22Rv1 (cell line): ENCODE results near the gene MYCBP2.

Experiments used
- ZFX ChIP-seq: fragments of 450-650 bp; IDR thresholded peaks from 2 replicates; pipeline ENCODE4 v1.6.1; 2017; ENCODE audit warnings: antibody characterized with exemption, borderline replicate concordance
- TF ChIP-seq, protein P1 (sequence below): fragments of 450-650 bp; IDR thresholded peaks from 2 replicates; pipeline ENCODE4 v1.5.1; 2017; ENCODE audit warnings: mild to moderate bottlenecking

DNA sequence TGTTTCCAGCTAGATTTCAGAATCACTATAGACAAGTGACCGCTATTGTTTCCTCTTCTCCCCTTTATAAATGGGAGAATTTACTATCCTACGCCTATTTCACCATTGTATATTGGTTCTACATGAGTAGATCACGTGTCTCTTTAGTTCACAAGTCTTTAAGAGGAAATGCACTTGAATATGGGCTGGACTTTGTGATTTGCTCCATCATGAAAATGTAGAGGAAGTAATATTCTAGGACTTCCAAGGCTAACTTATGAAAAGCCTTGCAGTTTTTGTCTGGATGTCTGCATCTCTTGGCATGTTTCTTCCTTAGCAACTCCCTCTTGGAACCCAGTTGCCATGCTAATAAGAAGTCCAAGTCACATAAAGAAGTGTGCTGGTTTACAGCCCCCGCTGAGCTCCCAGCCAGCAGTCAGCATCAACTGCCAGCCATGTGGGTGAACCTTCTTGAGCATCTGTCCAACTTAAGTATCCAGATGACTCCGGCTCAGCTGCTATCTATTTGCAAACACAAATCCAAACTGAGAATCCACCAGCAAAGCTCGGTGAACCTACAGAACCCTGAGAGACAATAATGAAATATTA lies 295.1 kb downstream of the MYCBP2 start:
- TF ChIP-seq, protein P1, sequence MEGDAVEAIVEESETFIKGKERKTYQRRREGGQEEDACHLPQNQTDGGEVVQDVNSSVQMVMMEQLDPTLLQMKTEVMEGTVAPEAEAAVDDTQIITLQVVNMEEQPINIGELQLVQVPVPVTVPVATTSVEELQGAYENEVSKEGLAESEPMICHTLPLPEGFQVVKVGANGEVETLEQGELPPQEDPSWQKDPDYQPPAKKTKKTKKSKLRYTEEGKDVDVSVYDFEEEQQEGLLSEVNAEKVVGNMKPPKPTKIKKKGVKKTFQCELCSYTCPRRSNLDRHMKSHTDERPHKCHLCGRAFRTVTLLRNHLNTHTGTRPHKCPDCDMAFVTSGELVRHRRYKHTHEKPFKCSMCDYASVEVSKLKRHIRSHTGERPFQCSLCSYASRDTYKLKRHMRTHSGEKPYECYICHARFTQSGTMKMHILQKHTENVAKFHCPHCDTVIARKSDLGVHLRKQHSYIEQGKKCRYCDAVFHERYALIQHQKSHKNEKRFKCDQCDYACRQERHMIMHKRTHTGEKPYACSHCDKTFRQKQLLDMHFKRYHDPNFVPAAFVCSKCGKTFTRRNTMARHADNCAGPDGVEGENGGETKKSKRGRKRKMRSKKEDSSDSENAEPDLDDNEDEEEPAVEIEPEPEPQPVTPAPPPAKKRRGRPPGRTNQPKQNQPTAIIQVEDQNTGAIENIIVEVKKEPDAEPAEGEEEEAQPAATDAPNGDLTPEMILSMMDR, result no peak
- no peak for TF ChIP-seq ZFX
